COLO668 (cell line): ENCODE results near the gene DNAH12.

Experiments used
- DNase-seq: peaks from one replicate; lab custom pipeline; 2025; ENCODE audit not compliant: unreplicated experiment; lab: John Stamatoyannopoulos, UW

Gene DNAH12

DNA sequence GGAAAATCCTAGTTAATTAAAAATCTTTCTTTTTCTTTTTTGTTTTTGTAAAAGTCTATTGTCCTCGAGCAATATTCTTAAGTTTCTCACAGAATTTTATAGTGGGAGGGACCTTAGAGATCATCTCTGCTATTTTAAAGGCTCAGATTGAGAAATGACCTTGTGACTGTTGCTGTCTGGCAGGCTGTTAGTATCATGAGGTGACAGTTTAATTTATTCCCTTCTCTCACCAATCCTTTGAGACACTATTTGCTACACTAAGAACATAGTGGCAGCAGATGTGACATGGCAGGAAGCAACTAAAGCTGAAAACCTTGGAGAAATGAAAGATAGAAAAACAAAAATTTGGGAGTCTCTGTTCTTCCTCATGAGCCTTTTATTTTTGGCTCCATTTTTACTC lies 291.7 kb downstream of the DNAH12 start:
- DNase-seq, result no peak

DNA sequence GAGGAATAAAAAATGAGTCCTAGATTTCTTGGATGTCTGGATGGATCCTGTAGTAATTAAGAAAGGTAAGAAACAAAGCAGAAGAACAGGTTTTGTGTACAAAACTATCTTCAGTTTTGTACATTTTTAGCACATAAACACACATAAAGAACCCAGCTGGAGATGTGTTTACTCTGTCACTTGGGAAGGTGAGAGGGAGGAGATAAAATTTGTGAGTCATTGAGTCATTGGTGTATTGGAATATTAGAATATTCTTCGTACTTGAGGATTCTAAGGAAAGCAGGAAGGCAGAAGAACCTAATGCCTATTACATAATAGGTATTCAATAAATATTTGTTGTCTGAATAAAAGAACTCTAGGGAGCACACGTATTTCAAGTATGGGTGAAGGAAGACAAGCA lies 299.2 kb downstream of the DNAH12 start:
- DNase-seq, result no peak
